ENCODE results near the gene MUC6. TPM values are rescaled to one million over a fixed set of nuclear protein-coding genes. Genes with fewer than 3 reads are reported as not detected.

MUC6 gene
- total and polyA plus RNA-seq, 9 donors, result 0.09 to 0.61 (median 0.28) TPM; not detected in 1

- 74% methylated on average over 13 of the region's 18 CpGs for WGBS (ENCODE audit: insufficient coverage)
- no peak for DNase-seq
- Histone ChIP-seq H3K4me1 (ENCODE audit: control insufficient read depth, insufficient read depth, low read length) (no peaks in the 10 kb centered on the region), H3K4me3 (ENCODE audit: low read length) (no peak overlapping the region), H3K27ac (ENCODE audit: low read length) (no peak overlapping the region), H3K27me3 (ENCODE audit: control insufficient read depth, insufficient read depth, low read length) (peaks cover 3% of the 10 kb centered on the region), H3K9me3 (replicated peaks; ENCODE audit: control insufficient read depth, low read depth, low read length) (no peaks in the 10 kb centered on the region), H3K36me3 (ENCODE audit: control insufficient read depth, insufficient read depth, low read length) (no peaks in the 10 kb centered on the region)
Observed at GRCh38 chr11:1041936-1042608, 5.6 kb upstream of the MUC6 start.

GRCh38 chr11:1041471-1041870 is 5.0 kb upstream of the MUC6 start:
- 100% methylated on average over 1 of the region's 9 CpGs for WGBS (ENCODE audit: insufficient coverage)
- peaks cover 2% of the 10 kb centered on the region for H3K27me3 ChIP-seq (ENCODE audit: control insufficient read depth, insufficient read depth, low read length)
- DNase-seq, result no peak

GRCh38 chr11:1041149-1041467 is 4.6 kb upstream of the MUC6 start:
- H3K27me3 ChIP-seq (ENCODE audit: control insufficient read depth, insufficient read depth, low read length), result peaks cover 2% of the 10 kb centered on the region
- no peak for DNase-seq
- no peaks in the 10 kb centered on the region for H3K4me1 ChIP-seq (ENCODE audit: control insufficient read depth, insufficient read depth, low read length)
- no peak overlapping the region for H3K4me3 ChIP-seq (ENCODE audit: low read length)
- H3K27ac ChIP-seq (ENCODE audit: low read length), result no peak overlapping the region
- H3K36me3 ChIP-seq (ENCODE audit: control insufficient read depth, insufficient read depth, low read length), result no peaks in the 10 kb centered on the region
- H3K9me3 ChIP-seq (replicated peaks; ENCODE audit: control insufficient read depth, low read depth, low read length), result no peaks in the 10 kb centered on the region
- WGBS (ENCODE audit: insufficient coverage), result no CpG with 5 or more reads among the region's 8 CpGs

More at GRCh38 chr11:1041471-1041870, 5.0 kb upstream of the MUC6 start:
- no peaks in the 10 kb centered on the region for H3K36me3 ChIP-seq (ENCODE audit: control insufficient read depth, insufficient read depth, low read length)
- H3K4me1 ChIP-seq (ENCODE audit: control insufficient read depth, insufficient read depth, low read length), result no peaks in the 10 kb centered on the region
- H3K27ac ChIP-seq (ENCODE audit: low read length), result no peak overlapping the region
- H3K4me3 ChIP-seq (ENCODE audit: low read length), result no peak overlapping the region
- no peaks in the 10 kb centered on the region for H3K9me3 ChIP-seq (replicated peaks; ENCODE audit: control insufficient read depth, low read depth, low read length)

- 62% methylated on average over 11 of the region's 16 CpGs for WGBS (ENCODE audit: insufficient coverage)
- Histone ChIP-seq H3K27me3 (ENCODE audit: control insufficient read depth, insufficient read depth, low read length) (peaks cover 2% of the 10 kb centered on the region), H3K9me3 (replicated peaks; ENCODE audit: control insufficient read depth, low read depth, low read length) (no peaks in the 10 kb centered on the region), H3K4me1 (ENCODE audit: control insufficient read depth, insufficient read depth, low read length) (no peaks in the 10 kb centered on the region), H3K36me3 (ENCODE audit: control insufficient read depth, insufficient read depth, low read length) (no peaks in the 10 kb centered on the region), H3K27ac (ENCODE audit: low read length) (no peak overlapping the region), H3K4me3 (ENCODE audit: low read length) (no peak overlapping the region)
- no peak for DNase-seq
Observed at GRCh38 chr11:1040428-1041148, 4.1 kb upstream of the MUC6 start.

- WGBS (ENCODE audit: insufficient coverage), result 73% methylated on average over 30 of the region's 32 CpGs
- H3K27me3 ChIP-seq (ENCODE audit: control insufficient read depth, insufficient read depth, low read length), result peaks cover 2% of the 10 kb centered on the region
Observed at GRCh38 chr11:1039481-1040427, 3.2 kb upstream of the MUC6 start.

GRCh38 chr11:1038921-1039320 is 2.4 kb upstream of the MUC6 start:
- H3K4me1 ChIP-seq (ENCODE audit: control insufficient read depth, insufficient read depth, low read length), result no peaks in the 10 kb centered on the region
- H3K27ac ChIP-seq (ENCODE audit: low read length), result no peak overlapping the region
- H3K27me3 ChIP-seq (ENCODE audit: control insufficient read depth, insufficient read depth, low read length), result peaks cover 2% of the 10 kb centered on the region
- no peaks in the 10 kb centered on the region for H3K36me3 ChIP-seq (ENCODE audit: control insufficient read depth, insufficient read depth, low read length)
- 92% methylated on average over 12 of the region's 12 CpGs for WGBS (ENCODE audit: insufficient coverage)
- no peaks in the 10 kb centered on the region for H3K9me3 ChIP-seq (replicated peaks; ENCODE audit: control insufficient read depth, low read depth, low read length)
- no peak overlapping the region for H3K4me3 ChIP-seq (ENCODE audit: low read length)
- no peak for DNase-seq

More at GRCh38 chr11:1039481-1040427, 3.2 kb upstream of the MUC6 start:
- Histone ChIP-seq H3K9me3 (replicated peaks; ENCODE audit: control insufficient read depth, low read depth, low read length) (no peaks in the 10 kb centered on the region), H3K4me3 (ENCODE audit: low read length) (no peak overlapping the region), H3K36me3 (ENCODE audit: control insufficient read depth, insufficient read depth, low read length) (no peaks in the 10 kb centered on the region), H3K4me1 (ENCODE audit: control insufficient read depth, insufficient read depth, low read length) (no peaks in the 10 kb centered on the region), H3K27ac (ENCODE audit: low read length) (no peak overlapping the region)
- DNase-seq, result no peak

- no peaks in the 10 kb centered on the region for H3K9me3 ChIP-seq (replicated peaks; ENCODE audit: control insufficient read depth, low read depth, low read length)
- no peaks in the 10 kb centered on the region for H3K4me1 ChIP-seq (ENCODE audit: control insufficient read depth, insufficient read depth, low read length)
- H3K27me3 ChIP-seq (ENCODE audit: control insufficient read depth, insufficient read depth, low read length), result no peaks in the 10 kb centered on the region
- H3K4me3 ChIP-seq (ENCODE audit: low read length), result no peak overlapping the region
- H3K36me3 ChIP-seq (ENCODE audit: control insufficient read depth, insufficient read depth, low read length), result no peaks in the 10 kb centered on the region
- DNase-seq, result no peak
- no peak overlapping the region for H3K27ac ChIP-seq (ENCODE audit: low read length)
- WGBS (ENCODE audit: insufficient coverage), result 64% methylated on average over 9 of the region's 10 CpGs
Observed at GRCh38 chr11:1038361-1038760, 1.8 kb upstream of the MUC6 start.

- WGBS (ENCODE audit: insufficient coverage), result 77% methylated on average over 24 of the region's 26 CpGs
- no peaks in the 10 kb centered on the region for H3K27me3 ChIP-seq (ENCODE audit: control insufficient read depth, insufficient read depth, low read length)
- no peaks in the 10 kb centered on the region for H3K36me3 ChIP-seq (ENCODE audit: control insufficient read depth, insufficient read depth, low read length)
Observed at GRCh38 chr11:1037506-1038055, 1.1 kb upstream of the MUC6 start.

GRCh38 chr11:1036931-1037330 is 413 bp upstream of the MUC6 start:
- WGBS (ENCODE audit: insufficient coverage), result 73% methylated on average over 11 of the region's 13 CpGs
- Histone ChIP-seq H3K27me3 (ENCODE audit: control insufficient read depth, insufficient read depth, low read length) (no peaks in the 10 kb centered on the region), H3K4me3 (ENCODE audit: low read length) (no peak overlapping the region), H3K27ac (ENCODE audit: low read length) (no peak overlapping the region), H3K4me1 (ENCODE audit: control insufficient read depth, insufficient read depth, low read length) (no peaks in the 10 kb centered on the region), H3K9me3 (replicated peaks; ENCODE audit: control insufficient read depth, low read depth, low read length) (no peaks in the 10 kb centered on the region), H3K36me3 (ENCODE audit: control insufficient read depth, insufficient read depth, low read length) (no peaks in the 10 kb centered on the region)
- no peak for DNase-seq

More at GRCh38 chr11:1037506-1038055, 1.1 kb upstream of the MUC6 start:
- DNase-seq, result no peak
- H3K27ac ChIP-seq (ENCODE audit: low read length), result no peak overlapping the region
- H3K4me1 ChIP-seq (ENCODE audit: control insufficient read depth, insufficient read depth, low read length), result no peaks in the 10 kb centered on the region
- no peak overlapping the region for H3K4me3 ChIP-seq (ENCODE audit: low read length)
- H3K9me3 ChIP-seq (replicated peaks; ENCODE audit: control insufficient read depth, low read depth, low read length), result no peaks in the 10 kb centered on the region
